Subcutaneous abdominal adipose tissue (tissue), 5 donors: Measurements from ENCODE around the gene MON2.

Experiments used
- H3K27ac ChIP-seq: one replicate; pipeline ENCODE4 v1.7.0; 2013; ENCODE audit warnings: low read depth, mild to moderate bottlenecking, inconsistent platforms, low read length, moderate library complexity
- H3K27me3 ChIP-seq, 5 donors: one replicate each; pipeline ENCODE4 v1.7.0; 2013; ENCODE audit warnings: low read length in 5 of 5, inconsistent platforms in 1 of 5; ENCODE audit not compliant: control insufficient read depth in 5 of 5, insufficient read depth in 4 of 5
- H3K36me3 ChIP-seq, 5 donors: one replicate each; pipeline ENCODE4 v1.7.0; 2013; ENCODE audit warnings: low read length in 5 of 5; ENCODE audit not compliant: control insufficient read depth in 5 of 5, insufficient read depth in 5 of 5
- H3K4me1 ChIP-seq, 5 donors: one replicate each; pipeline ENCODE4 v1.7.0; 2013; ENCODE audit warnings: low read length in 5 of 5, mild to moderate bottlenecking in 3 of 5, moderate library complexity in 1 of 5; ENCODE audit not compliant: control insufficient read depth in 5 of 5, insufficient read depth in 5 of 5
- H3K4me3 ChIP-seq, 5 donors: one replicate each; pipeline ENCODE4 v1.7.0; 2013; ENCODE audit warnings: low read length in 5 of 5, low read depth in 1 of 5
- H3K9ac ChIP-seq, 5 donors: one replicate each; pipeline ENCODE4 v1.7.0; 2013; ENCODE audit warnings: low read length in 5 of 5, mild to moderate bottlenecking in 4 of 5, moderate library complexity in 3 of 5
- H3K9me3 ChIP-seq, 5 donors: one replicate each; pipeline ENCODE4 v1.7.0; 2013; ENCODE audit warnings: low read length in 5 of 5; ENCODE audit not compliant: control insufficient read depth in 5 of 5
- donor health status: healthy.
- donor health status: healthy.
- donor health status: healthy.
- donor health status: healthy.
- donor health status: healthy.

The MON2 gene

DNA sequence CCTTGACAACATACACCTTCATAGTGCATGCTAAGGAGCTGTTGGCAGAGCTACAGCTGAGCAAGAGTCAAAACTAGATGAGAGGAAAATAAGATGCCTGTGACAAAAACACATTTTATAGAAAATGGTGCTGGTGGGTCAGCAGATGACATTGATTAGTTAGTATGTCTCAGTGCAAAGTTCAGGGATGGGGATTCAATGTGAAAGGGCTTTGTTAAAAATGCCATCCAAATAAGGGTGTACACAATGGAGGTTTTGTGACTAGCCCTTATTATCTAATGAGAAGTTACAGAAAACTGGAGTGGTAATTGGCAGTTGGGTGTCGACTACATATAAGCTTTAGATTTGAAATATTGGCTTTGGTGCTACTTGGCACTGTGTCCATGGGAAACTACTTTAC, 169.0 kb downstream of the MON2 start:
- Histone ChIP-seq H3K9ac (no peak overlapping the region), H3K4me3 (no peak overlapping the region), H3K27ac (no peak overlapping the region), H3K36me3 (no peaks in the 10 kb centered on the region), H3K9me3 (no peaks in the 10 kb centered on the region), H3K4me1 (peaks cover 2 to 22% (median 19%) of the 10 kb centered on the region in 5 donors), H3K27me3 (no peaks in the 10 kb centered on the region)

DNA sequence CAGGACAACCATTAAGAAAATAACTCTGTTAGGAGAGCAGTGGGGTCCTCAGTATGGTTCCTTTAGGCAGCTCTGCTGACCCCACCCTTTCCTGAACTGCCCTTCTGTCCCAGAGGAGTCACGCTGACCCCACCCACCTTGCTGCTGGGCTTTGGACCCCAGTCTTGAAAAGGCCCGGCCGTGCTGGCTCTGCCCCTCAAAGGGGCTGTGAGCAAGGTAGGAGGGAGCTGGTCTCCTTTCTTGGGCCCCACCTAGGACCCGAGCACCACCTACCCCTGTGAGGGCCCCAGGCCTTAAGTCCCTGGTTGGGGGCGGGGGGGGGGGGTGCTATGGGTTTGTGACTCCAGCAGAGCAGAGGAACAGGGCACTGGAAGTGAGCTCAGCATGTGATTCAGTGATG, 171.1 kb downstream of the MON2 start:
- Histone ChIP-seq H3K4me3 (no peak overlapping the region), H3K9ac (no peak overlapping the region), H3K27me3 (no peaks in the 10 kb centered on the region), H3K36me3 (no peaks in the 10 kb centered on the region), H3K4me1 (peaks cover 2 to 12% (median 4%) of the 10 kb centered on the region in 5 donors), H3K9me3 (no peaks in the 10 kb centered on the region), H3K27ac (no peak overlapping the region)

DNA sequence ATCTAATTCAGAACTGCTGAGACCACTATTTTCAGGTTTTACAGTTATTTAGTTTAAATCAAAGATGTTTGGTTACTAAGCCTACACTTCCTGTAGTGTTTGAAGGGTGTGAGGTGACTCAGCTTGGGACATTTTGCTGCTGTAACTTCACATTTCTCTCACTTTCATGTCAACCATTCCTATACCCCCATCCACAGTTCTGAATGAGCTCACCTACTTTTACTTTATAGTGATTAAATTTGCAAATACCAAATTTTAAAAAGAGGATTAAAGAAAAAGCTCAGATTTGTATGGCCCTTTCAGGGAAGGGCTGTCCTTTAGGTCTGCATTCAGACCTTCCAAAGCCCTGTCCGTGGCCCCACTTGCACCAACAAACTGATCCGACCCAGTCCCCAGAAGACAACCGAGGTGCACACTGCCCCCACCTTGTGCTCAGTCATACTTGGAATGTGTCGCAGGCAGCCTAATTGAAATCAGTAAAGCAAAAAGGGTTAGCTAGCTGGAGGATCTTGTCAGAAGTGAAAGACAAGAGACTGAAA, 174.4 kb downstream of the MON2 start:
- Histone ChIP-seq H3K9me3 (no peaks in the 10 kb centered on the region), H3K27me3 (no peaks in the 10 kb centered on the region), H3K4me1 (peaks cover 0 to 5% (median 0%) of the 10 kb centered on the region in 5 donors), H3K4me3 (no peak overlapping the region), H3K36me3 (no peaks in the 10 kb centered on the region), H3K27ac (no peak overlapping the region), H3K9ac (no peak overlapping the region)

DNA sequence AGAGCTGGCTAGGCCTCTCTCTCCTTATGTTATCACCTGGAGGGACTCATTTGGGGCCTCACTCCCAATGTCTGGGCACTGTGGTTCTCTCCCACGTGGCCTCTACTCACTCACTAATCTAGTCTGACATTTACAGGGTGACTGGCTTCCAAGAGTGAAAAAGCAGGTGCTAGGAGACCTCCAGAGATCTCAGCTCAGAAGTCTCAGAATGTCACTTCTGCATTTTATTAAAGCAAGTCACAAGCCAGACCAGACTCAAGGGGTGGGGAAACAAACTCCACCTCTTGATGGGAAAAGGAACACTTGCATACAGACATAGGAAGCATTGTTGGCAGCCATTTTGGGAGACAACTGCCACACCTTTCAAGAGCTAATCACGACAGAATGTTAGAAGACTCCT, 175.9 kb downstream of the MON2 start:
- Histone ChIP-seq H3K36me3 (peaks cover 0 to 9% (median 0%) of the 10 kb centered on the region in 5 donors), H3K9me3 (no peaks in the 10 kb centered on the region), H3K4me3 (no peak overlapping the region), H3K27ac (no peak overlapping the region), H3K4me1 (peaks cover 0 to 1% (median 0%) of the 10 kb centered on the region in 5 donors), H3K27me3 (no peaks in the 10 kb centered on the region), H3K9ac (no peak overlapping the region)

DNA sequence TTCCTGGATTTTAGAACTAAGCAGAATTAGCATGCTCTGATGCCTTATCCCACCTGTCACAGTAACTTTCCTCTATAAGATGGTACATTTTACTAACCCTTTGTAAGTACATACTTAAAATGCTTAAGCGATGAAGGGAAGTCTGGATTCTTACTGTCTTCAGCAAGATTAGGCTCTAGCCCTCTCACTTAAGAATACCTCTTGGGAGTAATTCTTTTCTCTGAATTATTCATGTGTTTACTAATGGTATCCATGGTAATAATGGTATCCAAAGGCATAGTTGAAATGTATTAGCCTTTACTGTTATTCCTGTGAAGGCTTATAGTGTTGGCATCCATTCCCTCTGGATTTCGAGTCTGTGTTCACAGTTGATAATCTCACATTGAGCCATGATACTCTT, 176.9 kb downstream of the MON2 start:
- Histone ChIP-seq H3K4me1 (peaks cover 0 to 7% (median 0%) of the 10 kb centered on the region in 5 donors), H3K36me3 (peaks cover 0 to 11% (median 3%) of the 10 kb centered on the region in 5 donors), H3K9ac (no peak overlapping the region), H3K27me3 (no peaks in the 10 kb centered on the region), H3K9me3 (no peaks in the 10 kb centered on the region), H3K4me3 (no peak overlapping the region), H3K27ac (no peak overlapping the region)

DNA sequence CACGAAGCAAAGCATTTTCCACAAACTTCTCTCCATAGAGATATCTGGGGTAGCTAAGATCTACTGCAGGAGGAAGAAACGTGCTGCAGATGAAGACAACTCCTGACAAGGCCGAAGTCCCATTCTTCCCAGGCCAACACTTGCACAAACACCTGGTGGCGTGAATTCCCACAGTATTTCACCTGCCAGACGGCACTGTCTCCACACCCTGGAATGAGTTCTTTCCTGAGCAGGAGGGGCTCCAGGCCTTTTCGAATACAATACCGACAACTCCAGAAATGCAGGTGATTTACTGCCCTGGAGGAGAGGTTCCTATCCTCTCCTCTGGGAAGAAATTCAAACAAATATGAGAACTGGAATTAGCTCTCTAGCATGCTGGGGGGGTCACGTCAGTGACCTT, 179.9 kb downstream of the MON2 start:
- H3K9me3 ChIP-seq = no peaks in the 10 kb centered on the region
- H3K4me3 ChIP-seq = no peak overlapping the region
- H3K27me3 ChIP-seq = no peaks in the 10 kb centered on the region
- peaks cover 0 to 12% (median 3%) of the 10 kb centered on the region in 5 donors for H3K36me3 ChIP-seq
- peaks cover 0 to 7% (median 0%) of the 10 kb centered on the region in 5 donors for H3K4me1 ChIP-seq
- H3K9ac ChIP-seq = no peak overlapping the region
- H3K27ac ChIP-seq = no peak overlapping the region

DNA sequence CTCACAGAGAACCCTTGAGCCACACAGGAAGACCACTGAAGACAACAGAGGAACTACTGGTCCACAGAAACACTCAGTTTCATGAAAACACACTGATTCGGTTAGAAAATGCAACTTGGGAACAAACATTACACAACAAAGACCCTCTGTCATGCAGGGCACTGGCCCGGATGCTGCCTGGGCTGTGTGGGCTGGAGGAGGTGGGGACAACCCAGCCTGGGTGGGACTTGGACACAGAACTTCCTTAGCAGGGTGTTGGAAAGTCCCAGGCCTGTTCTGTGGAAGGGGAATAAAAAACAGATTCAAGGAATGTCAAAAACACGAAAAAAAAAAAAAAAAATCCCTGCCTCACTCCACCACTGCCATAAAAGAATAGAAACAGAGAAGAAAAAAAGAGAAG, 181.0 kb downstream of the MON2 start:
- Histone ChIP-seq H3K27ac (no peak overlapping the region), H3K36me3 (peaks cover 0 to 12% (median 3%) of the 10 kb centered on the region in 5 donors), H3K9me3 (no peaks in the 10 kb centered on the region), H3K27me3 (no peaks in the 10 kb centered on the region), H3K9ac (no peak overlapping the region), H3K4me3 (no peak overlapping the region), H3K4me1 (peaks cover 0 to 7% (median 0%) of the 10 kb centered on the region in 5 donors)

DNA sequence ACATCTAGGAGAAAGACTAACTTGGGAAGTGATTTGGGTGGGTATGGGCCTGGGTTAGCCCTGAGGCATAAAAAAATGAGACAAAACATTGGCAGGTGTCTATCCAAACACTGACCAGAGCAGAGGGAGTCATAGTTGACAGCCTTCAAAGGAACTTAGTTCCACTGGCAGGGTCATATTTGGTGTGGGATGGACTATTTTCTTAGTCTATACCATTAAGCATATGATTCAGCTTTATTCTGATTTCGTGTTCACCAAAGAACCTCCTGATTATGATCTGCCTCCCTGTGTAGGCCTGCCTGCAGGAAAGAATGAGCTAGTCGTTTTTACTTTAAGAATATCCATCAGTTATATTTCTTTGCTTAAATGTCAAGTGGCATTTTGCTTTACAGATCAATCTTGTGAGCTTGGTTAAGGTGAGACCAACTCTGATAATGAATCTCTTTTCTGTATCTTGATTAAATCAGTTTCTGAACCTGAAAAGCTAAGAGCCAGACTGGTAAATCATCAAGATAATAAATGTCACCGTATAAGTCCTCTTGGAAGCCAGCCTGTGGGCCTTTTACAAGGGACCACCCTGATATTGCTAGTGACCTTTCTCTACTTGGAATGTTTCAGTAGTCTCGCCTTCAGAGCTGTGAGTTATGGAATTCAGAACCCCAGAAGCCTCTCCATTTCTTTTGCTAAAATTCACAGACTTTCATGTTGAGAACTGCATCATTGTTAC, 182.9 kb downstream of the MON2 start:
- Histone ChIP-seq H3K4me3 (no peak overlapping the region), H3K36me3 (peaks cover 0 to 12% (median 3%) of the 10 kb centered on the region in 5 donors), H3K27me3 (no peaks in the 10 kb centered on the region), H3K27ac (no peak overlapping the region), H3K9ac (no peak overlapping the region), H3K9me3 (no peaks in the 10 kb centered on the region), H3K4me1 (peaks cover 0 to 13% (median 0%) of the 10 kb centered on the region in 5 donors)
